ENCODE data around the gene TPT1. TPM values are rescaled to one million over a fixed set of nuclear protein-coding genes. Genes with fewer than 3 reads are reported as not detected.

The TPT1 gene
- total and polyA plus RNA-seq, 9 of the 15 experiments (the other 6 are each of a cell fraction or from before 2014, with no cell fraction given): 602 to 2,508 (median 1,784) TPM

- no peak for TF ChIP-seq UBTF (IDR thresholded peaks at IDR 0.05; ENCODE audit: borderline replicate concordance in 1 of 2, low read depth in 2 of 2, low read length in 2 of 2)
Measured at GRCh38 chr13:45306966-45307365, 34.0 kb downstream of the TPT1 start (continued).

- Histone ChIP-seq H3K27ac (ENCODE audit: extremely low read depth, low read depth, low read length) (no peak overlapping the region), H3K36me3 (ENCODE audit: control insufficient read depth, insufficient read depth, low read length) (no peaks in the 10 kb centered on the region), H3K79me2 (ENCODE audit: control insufficient read depth, insufficient read depth, low read length) (no peaks in the 10 kb centered on the region), H3K4me3 (no peak overlapping the region), H3K27me3 (ENCODE audit: control insufficient read depth in 2 of 2, insufficient read depth in 2 of 2, low read length in 2 of 2) (no peaks in the 10 kb centered on the region), H4K20me1 (replicated peaks; ENCODE audit: control insufficient read depth, insufficient read depth, low read length) (no peaks in the 10 kb centered on the region), H3K9me1 (ENCODE audit: control insufficient read depth, insufficient read depth, low read length) (no peaks in the 10 kb centered on the region), H3K9me3 (replicated peaks; ENCODE audit: control insufficient read depth, insufficient read depth, low read depth, low read length) (no peaks in the 10 kb centered on the region), H3K4me1 (replicated peaks in 1 of 2; ENCODE audit: control insufficient read depth in 2 of 2, insufficient read depth in 2 of 2, low read length in 2 of 2) (peaks cover 5 to 17% of the 10 kb centered on the region in 2 experiments; a peak in 3 of 5 replicates), H2AFZ (ENCODE audit: low read depth, low read length) (no peak overlapping the region), H3K4me2 (ENCODE audit: insufficient read depth, low read length) (no peak overlapping the region), H3K9ac (ENCODE audit: insufficient read depth in 1 of 2, low read depth in 2 of 2, low read length in 2 of 2) (no peak overlapping the region)
- DNase-seq (ENCODE audit: extremely low read depth in 1 of 4, low spot score in 3 of 4) (no peak), FAIRE-seq (no peak), ATAC-seq (no peak)
- BruUV-seq (replicated peaks): no TSS peak
- ChIA-PET CTCF (ENCODE audit: low intra/inter-chr PET ratio) (no interaction called here), POLR2A (no interaction called here)
- WGBS (ENCODE audit: insufficient coverage, low coverage, missing lambda C conversion rate): 62% methylated on average over 5 of the region's 5 CpGs
- in situ Hi-C loops (cut with MboI) (loop anchor here (5.0 kb wide), 1 partner anchor 258 kb away; no protein-coding TSS in a partner anchor), intact Hi-C loops (cut with micrococcal nuclease) (loop anchor here (5.0 to 10.0 kb wide), 3 partner anchors 110 to 820 kb away; partner anchors contain the start of gene GTF2F2)
- TF ChIP-seq CHD4 (IDR thresholded peaks at IDR 0.05; ENCODE audit: insufficient read depth, insufficient replicate concordance, low read depth, low read length, poor library complexity, severe bottlenecking): no peak
- no peak for TF ChIP-seq ZBTB8A (IDR thresholded peaks at IDR 0.05; ENCODE audit: partially characterized antibody)
- no peak for TF ChIP-seq ZNF436 (CRISPR knock-in tag; IDR thresholded peaks at IDR 0.05)
- TF ChIP-seq ETV1 (tag; conservative IDR thresholded peaks at IDR 0.05; ENCODE audit: low read depth): no peak
- no peak for TF ChIP-seq ZFX (CRISPR knock-in tag; IDR thresholded peaks at IDR 0.05)
- no peak for TF ChIP-seq ILK (tag; IDR thresholded peaks at IDR 0.05; ENCODE audit: borderline replicate concordance, low read depth)
- TF ChIP-seq HOMEZ (CRISPR knock-in tag; IDR thresholded peaks at IDR 0.05): no peak
- no peak for TF ChIP-seq ZNF174 (CRISPR knock-in tag; IDR thresholded peaks at IDR 0.05)
- TF ChIP-seq E2F5 (CRISPR knock-in tag; IDR thresholded peaks at IDR 0.05): no peak
Measured at GRCh38 chr13:45305079-45305478, 35.9 kb downstream of the TPT1 start.
